GM18870 (cell line): ENCODE data around the gene UGT1A4.

ENCODE experiments used
- ATAC-seq: cut with Tn5 transposase; IDR thresholded peaks from one replicate; pipeline ENCODE4 v1.9.1; 2021; ENCODE audit warnings: moderate library complexity; ENCODE audit not compliant: unreplicated experiment

UGT1A4 gene

DNA sequence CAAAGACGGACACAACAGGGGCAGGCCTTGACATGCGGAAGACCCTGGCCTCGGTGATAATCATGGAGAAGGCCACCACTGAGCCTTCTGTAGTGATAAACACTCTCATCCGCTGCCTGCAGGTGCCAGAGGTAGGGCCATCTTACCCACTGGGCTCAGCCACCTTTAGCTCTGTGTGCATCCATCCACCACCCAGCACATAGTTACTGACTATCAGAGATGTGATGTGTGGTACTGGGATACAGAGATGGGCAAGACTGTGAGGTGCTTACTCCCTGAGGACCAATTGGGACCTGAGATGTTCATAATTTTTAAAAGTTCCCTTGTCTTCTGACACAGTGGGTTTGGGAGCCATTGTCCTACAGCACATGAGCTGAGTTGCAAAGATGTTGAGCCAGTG lies 61.2 kb downstream of the UGT1A4 start:
- ATAC-seq = no peak

DNA sequence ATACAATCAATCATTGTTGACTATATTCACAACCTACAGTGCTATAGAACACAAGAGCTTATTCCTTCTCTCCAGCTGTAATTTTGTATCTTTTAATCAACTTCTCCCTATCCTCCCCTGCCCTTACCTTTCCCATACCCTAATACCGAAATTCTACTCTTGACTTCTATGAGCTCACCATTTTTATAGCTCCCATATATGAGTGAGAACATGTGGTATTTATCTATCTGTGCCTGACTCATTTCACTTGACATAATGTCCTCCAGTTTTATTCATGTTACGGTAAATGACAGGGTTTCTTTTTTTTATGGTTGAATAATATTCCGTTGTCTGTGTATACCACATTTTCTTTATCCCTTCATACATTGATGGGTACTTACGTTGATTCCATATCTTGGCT lies 62.2 kb downstream of the UGT1A4 start:
- no peak for ATAC-seq

DNA sequence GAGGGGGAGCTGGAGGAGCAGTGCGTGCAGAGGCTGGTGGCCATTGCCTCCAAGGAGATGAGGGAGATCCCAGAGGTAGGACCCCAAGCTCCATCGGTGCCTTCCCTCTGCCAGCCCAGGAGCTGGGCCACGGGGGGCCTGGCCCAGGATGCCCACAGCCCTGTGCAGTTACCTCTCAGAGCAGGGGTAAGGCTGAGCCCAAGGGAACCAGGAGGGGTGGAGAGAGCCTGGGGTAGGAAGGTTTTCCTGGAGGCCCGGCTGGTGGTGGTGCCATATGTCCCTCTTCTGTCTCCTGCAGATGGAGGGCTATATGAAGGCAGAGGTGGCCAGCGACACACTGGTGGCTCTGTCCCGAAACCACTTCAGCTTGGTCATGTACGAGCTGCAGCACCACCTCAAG lies 71.0 kb downstream of the UGT1A4 start:
- ATAC-seq = no peak

DNA sequence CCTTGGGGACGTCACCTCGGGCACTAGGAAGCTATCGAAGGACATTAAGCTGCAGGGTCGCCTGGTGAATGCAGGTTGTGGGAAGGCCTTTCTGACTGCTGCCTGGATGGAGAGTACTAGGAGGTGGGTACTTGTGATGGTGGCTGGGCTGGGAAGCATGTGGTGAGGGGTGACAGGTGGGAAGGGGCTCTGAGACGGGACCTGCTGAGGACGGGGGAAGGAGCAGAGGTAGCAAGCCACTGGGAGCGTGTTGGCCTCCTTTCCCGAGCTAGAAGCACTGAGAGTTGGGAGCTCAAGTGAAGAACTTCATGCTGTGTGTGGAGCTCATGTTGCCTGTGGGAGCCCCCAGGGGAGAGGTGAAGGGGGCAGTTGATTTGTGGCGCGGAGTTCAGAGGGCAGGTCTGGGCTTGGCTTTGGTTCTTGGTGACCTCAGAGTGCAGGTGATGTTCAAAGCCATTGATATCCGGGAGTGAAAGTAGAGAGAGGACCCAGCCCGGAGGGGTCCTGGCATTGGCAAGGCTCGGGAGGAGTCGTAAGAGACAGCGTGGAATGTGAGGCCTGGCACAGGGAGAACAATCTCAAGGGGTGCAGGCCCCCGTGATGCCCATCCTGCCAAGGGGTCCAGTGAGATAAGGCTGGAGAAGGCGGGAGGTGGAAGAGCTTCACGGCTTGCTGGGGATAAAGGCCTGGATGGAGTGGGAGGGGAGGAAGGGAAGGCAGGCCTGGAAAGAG lies 72.8 kb downstream of the UGT1A4 start:
- ATAC-seq = no peak

DNA sequence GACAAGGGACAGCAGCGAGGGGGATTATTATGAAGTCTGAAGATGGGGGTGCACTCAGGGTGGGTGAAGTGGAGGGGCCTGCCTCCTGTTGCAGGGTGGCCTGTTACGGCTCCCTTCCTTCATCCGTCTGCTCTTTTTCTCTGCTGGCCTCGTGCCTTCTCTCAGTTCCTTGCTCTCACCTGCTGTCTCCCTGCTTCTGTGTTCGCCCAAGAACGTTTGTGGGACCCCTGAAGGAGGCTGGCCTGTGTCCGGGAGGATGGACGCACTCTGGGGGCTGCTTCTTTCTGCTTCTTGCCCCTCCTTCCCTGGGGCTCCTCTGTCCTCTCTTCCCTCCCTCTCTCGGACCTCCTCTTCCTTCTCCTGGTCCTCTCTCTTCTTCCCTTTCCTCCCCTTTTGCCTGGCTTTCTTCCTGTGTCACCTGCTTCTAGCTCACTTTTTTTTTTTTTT lies 73.4 kb downstream of the UGT1A4 start:
- ATAC-seq = no peak

DNA sequence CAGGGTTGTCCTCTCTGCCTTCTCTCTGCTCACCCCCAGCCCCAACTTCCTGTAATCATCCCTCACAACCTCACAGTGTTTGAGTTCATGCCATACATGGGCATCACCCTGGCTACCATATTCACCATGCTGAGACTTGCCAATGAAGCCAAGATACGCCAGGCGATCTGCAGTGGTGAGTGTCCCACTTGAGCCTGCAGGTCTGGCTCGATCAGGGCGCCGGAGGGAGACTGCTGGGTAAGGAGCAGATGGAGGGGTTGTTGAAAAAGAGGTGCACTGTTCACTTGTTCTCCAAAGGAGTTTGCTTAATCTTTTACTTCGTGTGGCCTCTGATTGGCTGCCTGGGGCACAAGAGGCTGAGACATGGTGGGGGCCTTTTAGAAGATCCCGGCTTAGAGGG lies 74.2 kb downstream of the UGT1A4 start:
- ATAC-seq = no peak

DNA sequence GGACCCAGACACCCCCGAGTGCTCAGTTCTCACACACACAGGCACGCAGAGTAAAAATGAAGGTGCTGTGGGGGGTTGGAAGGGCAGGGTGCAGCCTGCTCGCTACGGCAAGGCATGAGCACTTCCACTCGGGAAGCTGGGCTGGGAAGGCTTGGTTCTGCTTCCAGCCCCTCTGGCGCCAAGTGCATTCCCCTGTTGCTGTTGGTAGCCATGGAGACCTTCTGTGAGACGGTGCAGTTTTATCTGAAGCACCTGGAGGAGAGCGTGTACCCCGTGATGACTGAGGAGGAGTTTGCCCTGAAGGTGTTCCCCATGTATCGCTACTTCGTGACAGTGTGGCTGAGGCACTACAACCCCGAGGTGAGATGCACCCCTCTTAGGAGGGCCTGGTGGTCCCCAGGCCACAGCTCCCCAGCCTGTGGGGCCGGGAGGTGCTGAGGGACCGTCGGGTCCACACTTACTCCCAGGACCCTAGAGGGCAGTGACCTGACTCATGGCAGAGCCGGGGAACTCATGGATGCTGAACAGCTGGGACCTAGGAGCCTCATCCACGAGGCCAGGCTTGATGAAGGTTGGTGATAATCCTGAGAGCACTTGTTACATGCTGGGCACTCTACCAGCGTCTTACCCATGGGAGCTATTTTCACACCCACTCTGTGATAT lies 75.1 kb downstream of the UGT1A4 start:
- ATAC-seq = no peak

DNA sequence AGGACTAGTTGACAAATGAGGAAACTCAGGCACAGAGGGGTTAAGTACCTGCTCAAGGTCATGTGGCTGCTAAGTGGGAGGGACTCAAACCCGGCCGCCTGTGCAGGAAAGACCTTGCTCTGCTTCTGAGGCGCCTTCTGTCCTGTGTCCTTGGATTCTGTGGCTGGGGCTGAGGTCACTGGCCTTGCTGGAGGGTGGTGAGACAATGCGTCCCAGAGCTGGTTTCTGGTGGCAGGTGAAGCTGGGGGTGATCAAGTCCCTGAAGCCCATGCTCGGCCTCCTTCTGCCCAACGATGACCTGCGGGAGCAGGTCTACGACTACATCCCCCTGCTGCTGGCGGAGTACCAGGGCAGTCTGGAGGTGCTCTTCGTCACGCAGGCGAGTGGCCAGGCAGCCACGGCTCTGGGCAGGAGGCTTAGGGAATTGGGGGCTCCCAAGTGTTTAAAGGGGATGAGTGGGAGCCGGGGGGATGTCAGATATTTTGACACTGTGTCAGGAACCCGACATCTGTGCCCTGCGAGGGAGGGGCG lies 75.7 kb downstream of the UGT1A4 start:
- ATAC-seq = no peak

DNA sequence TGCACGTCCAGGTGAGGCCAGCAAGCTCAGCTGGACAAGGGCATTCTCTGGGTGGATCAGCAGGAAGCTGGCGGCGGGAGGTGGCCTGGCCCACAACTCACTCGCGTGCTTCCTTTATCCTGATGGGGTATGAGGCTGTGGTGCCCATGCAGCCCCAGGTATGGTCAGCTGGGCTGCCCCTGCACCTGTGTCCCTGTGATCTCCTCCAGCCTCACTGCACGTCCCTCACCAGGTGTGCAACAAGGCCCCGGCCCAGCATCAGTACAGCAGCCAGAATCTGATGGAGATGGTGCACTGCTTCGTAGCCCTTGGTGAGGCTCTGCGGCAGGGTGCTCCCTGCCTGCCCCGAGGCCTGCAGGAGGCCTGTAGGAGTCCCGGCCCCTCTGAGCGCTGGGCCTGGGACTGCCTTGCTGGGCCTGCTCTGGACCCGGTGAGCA lies 77.2 kb downstream of the UGT1A4 start:
- ATAC-seq = no peak

DNA sequence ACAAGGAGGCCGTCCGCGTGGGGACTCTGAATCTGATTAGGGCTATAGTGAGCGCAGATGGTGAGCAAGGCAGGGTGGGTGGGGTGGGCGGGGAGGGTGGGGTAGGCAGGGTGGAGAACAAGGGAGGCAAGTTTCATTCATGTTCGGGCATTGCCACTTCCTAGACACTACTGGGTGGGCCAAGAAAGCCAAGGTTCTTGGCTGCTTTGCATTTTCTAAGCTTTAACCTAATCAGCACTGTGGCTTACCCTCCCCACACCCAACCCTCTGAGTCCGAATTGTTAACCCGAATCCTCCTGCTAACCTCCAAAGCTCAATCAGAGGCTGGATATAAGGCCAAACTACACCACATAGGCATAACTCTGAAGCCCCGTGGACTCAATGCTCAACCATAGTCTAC lies 77.7 kb downstream of the UGT1A4 start:
- no peak for ATAC-seq

DNA sequence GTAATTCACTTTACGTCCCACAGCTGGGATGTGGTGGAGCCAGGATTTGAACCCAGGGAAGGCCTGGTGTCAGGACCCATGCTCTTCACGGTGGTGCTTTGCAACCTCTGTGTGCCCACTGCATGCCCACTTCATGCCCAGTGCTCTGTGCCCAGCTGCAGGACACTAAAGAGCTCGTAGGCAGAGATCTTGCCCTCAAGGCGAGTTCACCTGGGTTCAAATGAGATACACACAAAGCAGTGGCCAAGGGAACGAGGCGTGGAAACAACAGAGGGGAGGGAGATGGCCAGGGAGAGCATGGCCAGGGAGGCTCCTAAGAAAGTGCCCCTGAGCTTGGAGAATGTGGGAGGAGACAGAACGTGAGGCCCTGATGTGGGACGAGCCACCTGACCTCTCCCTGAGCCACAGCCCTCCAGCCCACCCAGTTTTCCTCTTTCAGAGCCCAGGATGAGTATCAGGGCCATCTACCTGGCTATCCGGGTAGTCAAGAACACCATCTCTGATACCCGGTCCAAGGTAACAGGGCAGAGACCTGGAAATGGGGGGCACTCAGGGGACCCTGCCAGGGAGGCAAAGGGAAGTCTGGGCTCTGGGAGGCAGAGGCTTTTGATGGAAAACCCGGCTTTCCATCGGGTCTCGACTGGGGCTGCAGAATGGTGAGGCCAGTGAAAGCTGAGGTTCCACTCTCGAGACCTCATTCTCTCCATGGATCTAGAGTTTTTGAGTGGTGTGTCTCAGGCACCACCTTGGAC lies 80.0 kb downstream of the UGT1A4 start:
- no peak for ATAC-seq

DNA sequence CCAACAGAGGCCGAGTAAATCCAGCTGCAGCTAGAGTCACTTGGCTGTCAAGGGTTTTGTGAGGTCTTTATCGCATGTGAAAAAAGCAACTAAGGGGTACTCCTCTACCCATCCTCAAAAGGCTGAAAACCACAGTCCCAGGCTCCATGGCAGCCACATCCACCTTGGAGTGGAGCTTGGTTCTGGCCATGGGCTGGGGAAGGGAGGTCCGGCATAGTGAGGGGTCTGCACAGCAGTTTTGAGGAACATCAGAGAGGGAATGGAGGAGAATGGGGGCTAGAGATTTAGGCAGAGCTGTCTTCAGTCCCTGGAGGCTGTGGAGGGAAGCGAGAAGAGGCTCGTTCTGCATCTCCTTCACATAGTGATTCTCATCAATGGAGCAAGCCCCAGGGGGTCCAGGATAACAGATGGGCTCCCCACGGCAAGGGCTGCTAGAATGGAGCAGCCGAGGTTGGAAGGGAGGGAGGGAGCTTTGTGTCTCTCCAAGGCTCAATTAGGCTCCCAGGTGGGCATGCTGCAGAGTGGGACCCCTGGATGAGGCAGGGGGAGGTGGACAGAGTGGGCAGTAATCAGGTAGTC lies 80.6 kb downstream of the UGT1A4 start:
- ATAC-seq = no peak

DNA sequence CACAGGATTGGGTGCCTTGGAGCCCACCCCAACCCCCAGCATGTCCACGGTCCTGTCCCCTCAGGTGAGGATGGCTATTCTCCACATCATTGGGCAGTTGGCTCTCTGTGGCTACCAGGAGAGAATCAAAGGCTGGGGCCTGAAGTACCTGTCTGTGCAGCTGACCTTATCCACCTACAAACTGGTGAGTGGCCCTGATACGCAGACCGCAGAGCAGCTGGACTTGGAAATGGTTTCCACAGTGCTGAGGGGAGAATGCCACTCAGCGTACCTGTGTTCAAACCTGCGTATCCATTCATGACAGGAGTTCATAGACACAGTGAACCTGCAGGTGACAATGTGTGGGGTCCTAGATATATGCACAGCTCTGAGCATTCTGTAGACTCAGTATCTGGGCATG lies 81.2 kb downstream of the UGT1A4 start:
- ATAC-seq = no peak

DNA sequence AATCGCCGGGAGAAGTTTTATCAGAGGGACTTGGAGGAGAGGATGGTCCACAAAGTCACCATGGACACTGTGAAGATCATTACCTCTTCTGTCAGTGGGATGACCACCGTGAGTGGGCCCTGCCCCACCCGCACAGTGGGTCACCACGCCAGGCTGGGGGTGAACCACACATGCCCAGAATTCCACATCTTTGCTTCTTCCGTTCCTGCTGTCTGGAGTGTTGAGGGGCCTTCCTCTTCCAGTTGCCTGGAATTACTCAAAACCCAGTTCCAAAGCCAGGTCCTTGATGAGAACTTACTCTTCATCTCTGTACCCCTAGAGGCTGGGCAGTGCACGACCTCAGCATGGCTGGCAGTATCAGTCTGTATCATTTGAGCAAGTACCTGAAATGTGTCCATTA lies 81.7 kb downstream of the UGT1A4 start:
- no peak for ATAC-seq

DNA sequence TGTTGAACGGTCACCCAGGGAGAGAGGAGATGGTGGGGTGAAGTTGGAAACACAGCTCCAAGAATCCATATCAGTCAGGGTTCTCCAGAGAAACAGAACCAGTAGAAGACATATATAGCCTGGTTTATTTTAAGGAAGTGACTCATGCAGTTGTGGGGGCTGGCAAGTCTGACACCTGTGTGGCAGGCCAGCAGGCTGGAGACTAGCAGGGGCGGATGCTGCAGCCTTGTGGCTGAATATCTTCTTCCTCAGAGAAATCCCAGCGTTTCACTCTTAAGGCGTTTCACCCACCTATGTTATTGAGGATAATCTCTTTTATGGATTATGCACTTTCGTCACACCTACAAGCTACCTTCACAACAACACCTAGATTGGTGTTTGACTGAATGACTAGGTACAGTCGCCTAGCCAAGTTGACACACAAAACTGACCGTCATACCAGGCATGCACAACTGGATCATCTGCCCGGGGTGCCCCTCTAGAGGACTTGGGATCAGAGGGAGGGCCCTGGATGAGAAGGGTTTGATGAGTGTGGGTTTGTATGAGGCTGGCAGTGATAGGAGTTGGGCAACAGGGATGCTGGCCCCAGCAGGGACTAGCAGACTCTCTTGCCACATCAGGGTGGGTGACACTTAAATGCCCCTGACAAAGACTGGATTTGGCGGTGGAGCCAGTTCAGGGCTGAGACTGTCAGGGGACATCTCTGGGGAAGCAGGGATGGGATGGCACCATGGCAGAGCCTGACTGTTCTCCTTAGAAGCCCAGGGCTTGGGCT lies 83.0 kb downstream of the UGT1A4 start:
- ATAC-seq = no peak

DNA sequence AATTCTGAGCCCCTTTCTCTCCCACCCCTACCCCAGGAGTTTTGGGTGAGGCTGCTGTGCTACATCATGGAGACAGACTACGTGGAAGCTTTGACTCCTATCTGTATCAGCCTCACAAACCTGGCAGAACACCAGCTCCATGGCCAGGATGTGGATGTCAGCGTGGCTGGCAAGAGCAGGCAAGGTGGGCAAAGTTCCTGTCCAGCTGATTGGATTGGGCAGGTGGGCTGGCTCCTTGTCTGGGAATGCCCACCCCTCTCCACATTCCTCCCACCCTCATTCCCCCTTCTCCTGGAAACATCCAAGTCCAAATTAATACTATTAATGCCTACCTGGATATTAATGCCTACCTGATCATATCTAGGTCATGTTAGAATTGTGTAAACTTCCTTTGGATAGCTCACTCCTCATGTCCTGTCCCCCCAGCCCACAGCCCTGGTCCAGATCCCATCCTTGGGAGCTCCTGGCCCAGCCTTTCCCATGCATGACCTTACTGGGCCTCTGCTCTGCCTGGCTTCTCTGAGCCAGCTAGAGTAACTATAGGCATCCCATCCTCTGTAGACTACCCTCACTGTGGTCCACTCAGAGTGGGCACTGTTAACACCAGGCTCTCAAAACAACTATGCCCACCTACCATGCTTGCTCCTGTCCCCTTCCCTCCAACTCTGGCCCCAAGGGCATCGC lies 83.7 kb downstream of the UGT1A4 start:
- ATAC-seq = no peak

DNA sequence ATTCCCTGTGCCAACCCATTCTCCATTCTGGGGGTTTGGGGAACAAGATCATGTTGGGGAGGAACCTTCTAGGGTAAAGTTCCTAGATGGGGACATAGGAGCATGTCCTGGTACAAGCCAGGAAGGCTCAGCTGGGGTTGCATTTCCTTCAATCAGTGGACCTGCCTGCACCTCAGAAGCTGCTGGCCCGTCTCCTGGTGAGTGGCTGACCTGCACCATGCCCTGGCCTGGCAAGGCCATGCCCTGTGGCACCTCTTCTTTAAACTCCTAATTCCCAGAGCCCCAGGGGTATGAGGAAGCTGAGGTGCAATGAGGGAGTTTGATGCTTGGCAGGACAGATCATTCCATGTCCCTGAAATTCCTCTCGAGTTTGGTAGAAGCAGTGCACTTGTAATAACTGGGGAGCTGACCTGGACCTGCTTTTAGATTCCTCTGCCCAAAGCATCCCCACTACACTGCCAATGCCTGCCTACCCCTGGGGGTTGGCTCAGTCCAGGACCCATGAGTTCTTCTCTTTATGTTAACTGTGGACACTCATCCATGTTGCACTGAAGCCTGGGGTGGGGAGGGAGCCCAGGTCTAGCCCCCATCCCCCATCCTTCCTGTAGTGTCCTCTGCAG lies 84.9 kb downstream of the UGT1A4 start:
- no peak for ATAC-seq

DNA sequence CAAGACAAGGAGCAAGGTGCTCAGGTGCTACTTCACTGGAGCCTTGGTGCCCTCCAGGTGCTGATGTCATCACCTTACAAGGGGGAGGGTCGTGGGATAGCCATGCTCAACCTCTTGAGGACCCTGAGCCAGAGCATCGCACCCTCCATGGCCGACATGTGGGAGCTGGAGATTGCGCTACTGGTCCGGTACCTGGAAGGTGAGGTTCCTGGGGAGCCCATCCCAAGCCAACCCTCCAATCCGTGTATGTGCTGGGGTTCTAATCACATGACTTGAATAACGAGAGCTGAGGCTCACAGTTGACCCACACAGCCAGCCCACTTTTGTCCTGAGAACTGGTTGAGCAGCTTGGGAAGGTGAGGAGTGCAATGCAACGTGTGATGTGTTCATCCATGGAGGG lies 85.5 kb downstream of the UGT1A4 start:
- no peak for ATAC-seq

DNA sequence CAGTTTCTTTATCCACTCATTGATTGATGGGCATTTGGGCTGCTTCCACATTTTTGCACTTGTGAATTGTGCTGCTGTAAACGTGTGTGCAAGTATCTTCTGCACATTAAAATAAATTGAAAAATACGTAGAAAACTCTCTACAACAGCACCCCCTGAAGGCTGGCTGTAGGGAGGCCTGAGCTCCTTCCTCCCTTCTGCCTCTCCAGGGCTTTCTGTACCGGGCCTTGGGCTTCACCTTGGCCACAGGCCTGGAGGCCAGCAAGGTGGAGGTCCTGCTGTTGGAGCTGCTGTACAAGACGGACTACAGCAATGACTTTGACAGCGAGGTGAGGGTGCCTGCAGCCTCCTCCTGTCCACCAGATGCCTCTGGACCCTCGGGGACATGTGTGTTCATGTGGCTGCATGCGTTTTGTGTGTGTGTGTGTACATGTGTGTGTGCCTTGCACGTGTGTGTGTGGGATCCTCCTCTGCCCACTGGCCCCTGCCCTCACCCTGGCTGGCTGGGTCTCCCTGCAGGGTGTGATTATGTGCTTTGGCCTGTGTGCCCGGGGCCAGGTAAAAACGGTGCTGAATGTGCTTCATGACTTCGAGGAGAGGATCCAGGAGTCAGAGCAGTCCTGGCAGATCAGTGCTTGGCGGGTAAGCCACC lies 88.8 kb downstream of the UGT1A4 start:
- no peak for ATAC-seq
